GM23338 (cell line): ENCODE data around the gene ZNF728. TPM values are rescaled to one million over a fixed set of nuclear protein-coding genes. Genes with fewer than 3 reads are reported as not detected.

Source experiments
- ATAC-seq: fragments of 200-7000 bp; cut with Tn5 transposase; 3 replicates; pipeline ENCODE4 v1.9.1; 2020
- DNase-seq: peaks from one replicate; pipeline ENCODE4 v3.0.0-alpha.2; 2015; ENCODE audit warnings: low spot score
- H2AFZ ChIP-seq: fragments of 200-600 bp; sonication (generic); 2 replicates; pipeline ENCODE4 v1.8.0; 2016; ENCODE audit warnings: antibody characterized with exemption, mild to moderate bottlenecking, moderate library complexity
- H3F3A ChIP-seq: fragments of 200-600 bp; sonication (generic); replicated peaks from 2 replicates; pipeline ENCODE4 v1.8.0; 2017; ENCODE audit warnings: antibody characterized with exemption, mixed run types, low read depth
- H3K27ac ChIP-seq: fragments of 200-600 bp; sonication (generic); 2 replicates; pipeline ENCODE4 v1.6.1; 2016; ENCODE audit warnings: low read depth
- H3K27me3 ChIP-seq: fragments of 200-600 bp; sonication (generic); 2 replicates; pipeline ENCODE4 v1.8.0; 2016; ENCODE audit warnings: mild to moderate bottlenecking, mixed run types, moderate library complexity; ENCODE audit not compliant: insufficient read depth
- H3K36me3 ChIP-seq: fragments of 200-600 bp; sonication (generic); 2 replicates; pipeline ENCODE4 v1.8.0; 2016; ENCODE audit warnings: mild to moderate bottlenecking; ENCODE audit not compliant: insufficient read depth
- H3K4me1 ChIP-seq: fragments of 200-600 bp; sonication (generic); 2 replicates; pipeline ENCODE4 v1.8.0; 2016; ENCODE audit warnings: mild to moderate bottlenecking, moderate library complexity; ENCODE audit not compliant: insufficient read depth
- H3K4me2 ChIP-seq: fragments of 200-600 bp; sonication (generic); 2 replicates; pipeline ENCODE4 v1.7.1; 2017; ENCODE audit warnings: mixed run types
- H3K4me3 ChIP-seq: fragments of 200-600 bp; sonication (generic); 2 replicates; pipeline ENCODE4 v1.6.1; 2016; ENCODE audit warnings: mixed run types
- H3K79me2 ChIP-seq: fragments of 200-600 bp; sonication (generic); replicated peaks from 2 replicates; pipeline ENCODE4 v1.8.0; 2017; ENCODE audit warnings: mild to moderate bottlenecking; ENCODE audit not compliant: insufficient read depth
- H3K9me2 ChIP-seq: fragments of 200-600 bp; sonication (generic); 2 replicates; pipeline ENCODE4 v1.8.0; 2017; ENCODE audit not compliant: insufficient read depth
- H4K20me1 ChIP-seq: fragments of 200-600 bp; sonication (generic); replicated peaks from 2 replicates; pipeline ENCODE4 v1.8.0; 2017; ENCODE audit warnings: mild to moderate bottlenecking; ENCODE audit not compliant: insufficient read depth
- H3K27ac Mint-ChIP-seq: 2 replicates; pipeline ENCODE4 v1.8.0; 2020; ENCODE audit warnings: inconsistent platforms, mild to moderate bottlenecking, moderate library complexity, mixed read lengths
- H3K27me3 Mint-ChIP-seq: 3 replicates; pipeline ENCODE4 v1.8.0; 2022; ENCODE audit warnings: low read depth, mild to moderate bottlenecking, moderate library complexity, mixed read lengths, inconsistent platforms; ENCODE audit not compliant: insufficient read depth, poor library complexity
- H3K36me3 Mint-ChIP-seq: 3 replicates; pipeline ENCODE4 v1.8.0; 2021; ENCODE audit warnings: low read depth, mild to moderate bottlenecking, inconsistent platforms, moderate library complexity, mixed read lengths
- H3K4me1 Mint-ChIP-seq: 3 replicates; pipeline ENCODE4 v1.8.0; 2020; ENCODE audit warnings: mild to moderate bottlenecking, inconsistent platforms, mixed read lengths
- H3K4me3 Mint-ChIP-seq: 3 replicates; pipeline ENCODE4 v1.8.0; 2021; ENCODE audit warnings: moderate library complexity, mild to moderate bottlenecking, inconsistent platforms, mixed read lengths
- H3K9me3 Mint-ChIP-seq: 3 replicates; pipeline ENCODE4 v1.8.0; 2020; ENCODE audit warnings: moderate library complexity, mild to moderate bottlenecking, inconsistent platforms, mixed read lengths
- CREB1 ChIP-seq: fragments of 250-450 bp; sonication (Bioruptor Pico); IDR thresholded peaks from 2 replicates; pipeline ENCODE4 v1.5.0; 2020; ENCODE audit warnings: low read depth, mild to moderate bottlenecking, moderate library complexity
- CTCF ChIP-seq, 2 experiments: fragments of 200-600 bp in 1 of 2; sonication (generic) in 1 of 2; conservative IDR thresholded peaks; 2 replicates each; pipeline versions ENCODE4 v1.5.1 to v1.6.1; 2016 to 2017; ENCODE audit warnings: antibody characterized with exemption in 2 of 2, low read depth in 2 of 2, mild to moderate bottlenecking in 2 of 2, moderate library complexity in 1 of 2
- ZNF462 ChIP-seq: fragments of 250-450 bp; sonication (Bioruptor Pico); IDR thresholded peaks from 2 replicates; pipeline ENCODE4 v1.5.0; 2020; ENCODE audit warnings: mild to moderate bottlenecking, moderate library complexity
- polyA plus RNA-seq: library from polyadenylated mRNA; unstranded; fragments of >200 nt; fragmentation: Nextera tagmentation; extraction: Ambion mirVana; gene quantifications from 2 replicates; pipeline ENCODE4 v1.2.1, GENCODE V29; 2016
- total RNA-seq: library from RNA; depleted of rRNA; stranded (reverse); fragments of >200 nt; shearing (Covaris generic); gene quantifications from 2 replicates; pipeline ENCODE4 v1.2.3, GENCODE V29; 2014

ZNF728 gene
- total and polyA plus RNA-seq, 2 experiments from 2014 or later: 0.10 TPM; not detected in 1

- H3K27me3 Mint-ChIP-seq: peaks cover 4% of the 10 kb centered on the region
- TF ChIP-seq ZNF462 (no peak), CTCF (conservative IDR thresholded peaks at IDR 0.05; ENCODE audit: low read depth in 2 of 2) (peak; percentile 33 to 38; a peak in 3 of 4 replicates)
Measured at GRCh38 chr19:23052349-23052748, 49.4 kb upstream of the ZNF728 start.

GRCh38 chr19:23049256-23049655 is 46.3 kb upstream of the ZNF728 start:
- H3K36me3 Mint-ChIP-seq: peaks cover 25% of the 10 kb centered on the region
- H4K20me1 ChIP-seq: no peaks in the 10 kb centered on the region
- no peaks in the 10 kb centered on the region for H3K36me3 ChIP-seq
- no peaks in the 10 kb centered on the region for H3K27me3 ChIP-seq
- H3F3A ChIP-seq: no peaks in the 10 kb centered on the region
- H3K27me3 Mint-ChIP-seq: peaks cover 6% of the 10 kb centered on the region
- H3K4me1 Mint-ChIP-seq: no peaks in the 10 kb centered on the region
- peaks cover 4% of the 10 kb centered on the region; the same call in 1 of the 2 replicates for H3K9me2 ChIP-seq
- H3K27ac Mint-ChIP-seq: no peak overlapping the region
- H3K27ac ChIP-seq: no peak overlapping the region
- H3K4me3 Mint-ChIP-seq: no peak overlapping the region
- no peaks in the 10 kb centered on the region for H3K4me1 ChIP-seq
- no peak for TF ChIP-seq CREB1
- no peak overlapping the region for H3K4me3 ChIP-seq
- DNase-seq: no peak
- H3K4me2 ChIP-seq: no peak overlapping the region
- no peaks in the 10 kb centered on the region for H3K79me2 ChIP-seq
- H3K9me3 Mint-ChIP-seq: peaks cover 97% of the 10 kb centered on the region
- no peak overlapping the region for H2AFZ ChIP-seq
- ATAC-seq: no peak

More at GRCh38 chr19:23052349-23052748, 49.4 kb upstream of the ZNF728 start:
- Mint-ChIP-seq H3K9me3 (peaks cover 97% of the 10 kb centered on the region), H3K4me3 (no peak overlapping the region), H3K36me3 (peaks cover 27% of the 10 kb centered on the region), H3K4me1 (no peaks in the 10 kb centered on the region), H3K27ac (no peak overlapping the region)
- H3K4me3 ChIP-seq: no peak overlapping the region
- no peaks in the 10 kb centered on the region for H3F3A ChIP-seq
- ATAC-seq (no peak), DNase-seq (peak; percentile 19)
- peaks cover 4% of the 10 kb centered on the region; the same call in 1 of the 2 replicates for H3K9me2 ChIP-seq
- no peak overlapping the region for H3K27ac ChIP-seq
- H3K27me3 ChIP-seq: no peaks in the 10 kb centered on the region
- H3K79me2 ChIP-seq: no peaks in the 10 kb centered on the region
- no peaks in the 10 kb centered on the region for H3K4me1 ChIP-seq
- H4K20me1 ChIP-seq: no peaks in the 10 kb centered on the region
- H3K4me2 ChIP-seq: no peak overlapping the region
- no peaks in the 10 kb centered on the region for H3K36me3 ChIP-seq
- H2AFZ ChIP-seq: peak overlapping the region; percentile 47; the same call in 1 of the 2 replicates
